PFSK-1 (cell line): ENCODE measurements around the gene DISC1.

Experiments used
- FOXP2 ChIP-seq: optimal IDR thresholded peaks from 2 replicates; pipeline ENCODE3; 2011; ENCODE audit warnings: borderline replicate concordance, control low read depth, inconsistent platforms; ENCODE audit not compliant: insufficient read depth; ENCODE audit errors: extremely low read length, extremely low read depth
- POLR2AphosphoS5 ChIP-seq: IDR thresholded peaks from 2 replicates; pipeline ENCODE4 v1.6.1; 2012; ENCODE audit warnings: low read depth, mild to moderate bottlenecking, control low read depth, low read length, moderate library complexity
- SIN3A ChIP-seq: IDR thresholded peaks from 2 replicates; pipeline ENCODE4 v1.6.1; 2012; ENCODE audit warnings: mild to moderate bottlenecking, low read length, moderate library complexity, borderline replicate concordance; ENCODE audit not compliant: insufficient read depth
- TAF1 ChIP-seq: IDR thresholded peaks from 2 replicates; pipeline ENCODE4 v1.6.1; 2012; ENCODE audit warnings: low read length, control low read depth, borderline replicate concordance; ENCODE audit not compliant: insufficient read depth
- TF ChIP-seq, protein P1 (sequence below), 2 experiments: IDR thresholded peaks; 2 replicates each; pipeline versions ENCODE4 v1.6.1 to v1.8.0; 2011 to 2012; ENCODE audit warnings: low read depth in 2 of 2, low read length in 2 of 2, control low read depth in 1 of 2, inconsistent platforms in 1 of 2, mild to moderate bottlenecking in 1 of 2, moderate library complexity in 1 of 2; ENCODE audit not compliant: insufficient read depth in 1 of 2

The DISC1 gene

DNA sequence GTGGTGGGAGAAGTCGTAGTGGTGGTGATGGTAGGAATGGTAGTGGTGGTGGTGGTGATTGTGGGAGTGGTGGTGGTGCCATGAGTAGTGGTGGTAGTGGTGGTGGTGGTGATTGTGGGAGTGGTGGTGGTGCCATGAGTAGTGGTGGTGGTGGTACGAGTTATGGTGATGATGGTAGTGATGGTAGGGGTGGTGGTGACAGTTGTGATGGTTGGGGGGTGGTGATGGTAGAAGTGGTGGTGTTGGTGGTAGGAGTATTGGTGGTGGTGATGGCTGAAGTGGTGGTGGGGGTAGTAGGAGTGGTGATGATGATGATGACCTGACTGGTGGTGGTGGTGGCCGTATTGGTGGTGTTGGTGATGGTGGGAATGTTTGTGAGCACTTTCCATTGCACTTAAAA lies 107.1 kb downstream of the DISC1 start:
- TF ChIP-seq TAF1 (no peak), FOXP2 (no peak)

DNA sequence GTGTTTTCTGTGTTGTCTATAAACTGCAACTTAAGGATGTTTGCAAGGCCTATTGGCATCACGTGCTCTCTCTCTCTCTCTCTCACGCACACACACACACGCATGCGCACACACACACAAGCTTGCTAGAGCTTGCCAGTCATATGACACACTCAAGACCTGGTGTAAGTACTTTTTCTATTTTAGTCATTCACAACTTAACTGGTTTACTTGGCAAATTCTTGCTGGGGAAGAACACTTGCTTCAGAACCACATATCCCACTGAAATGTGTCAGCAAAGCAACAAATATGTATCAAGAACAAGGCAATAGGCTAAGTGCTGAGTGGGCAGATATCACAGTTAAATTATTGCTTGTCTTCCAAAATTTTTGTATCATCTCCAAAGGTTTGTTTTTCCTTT lies 107.8 kb downstream of the DISC1 start:
- TF ChIP-seq, protein P1, sequence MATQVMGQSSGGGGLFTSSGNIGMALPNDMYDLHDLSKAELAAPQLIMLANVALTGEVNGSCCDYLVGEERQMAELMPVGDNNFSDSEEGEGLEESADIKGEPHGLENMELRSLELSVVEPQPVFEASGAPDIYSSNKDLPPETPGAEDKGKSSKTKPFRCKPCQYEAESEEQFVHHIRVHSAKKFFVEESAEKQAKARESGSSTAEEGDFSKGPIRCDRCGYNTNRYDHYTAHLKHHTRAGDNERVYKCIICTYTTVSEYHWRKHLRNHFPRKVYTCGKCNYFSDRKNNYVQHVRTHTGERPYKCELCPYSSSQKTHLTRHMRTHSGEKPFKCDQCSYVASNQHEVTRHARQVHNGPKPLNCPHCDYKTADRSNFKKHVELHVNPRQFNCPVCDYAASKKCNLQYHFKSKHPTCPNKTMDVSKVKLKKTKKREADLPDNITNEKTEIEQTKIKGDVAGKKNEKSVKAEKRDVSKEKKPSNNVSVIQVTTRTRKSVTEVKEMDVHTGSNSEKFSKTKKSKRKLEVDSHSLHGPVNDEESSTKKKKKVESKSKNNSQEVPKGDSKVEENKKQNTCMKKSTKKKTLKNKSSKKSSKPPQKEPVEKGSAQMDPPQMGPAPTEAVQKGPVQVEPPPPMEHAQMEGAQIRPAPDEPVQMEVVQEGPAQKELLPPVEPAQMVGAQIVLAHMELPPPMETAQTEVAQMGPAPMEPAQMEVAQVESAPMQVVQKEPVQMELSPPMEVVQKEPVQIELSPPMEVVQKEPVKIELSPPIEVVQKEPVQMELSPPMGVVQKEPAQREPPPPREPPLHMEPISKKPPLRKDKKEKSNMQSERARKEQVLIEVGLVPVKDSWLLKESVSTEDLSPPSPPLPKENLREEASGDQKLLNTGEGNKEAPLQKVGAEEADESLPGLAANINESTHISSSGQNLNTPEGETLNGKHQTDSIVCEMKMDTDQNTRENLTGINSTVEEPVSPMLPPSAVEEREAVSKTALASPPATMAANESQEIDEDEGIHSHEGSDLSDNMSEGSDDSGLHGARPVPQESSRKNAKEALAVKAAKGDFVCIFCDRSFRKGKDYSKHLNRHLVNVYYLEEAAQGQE (IDR thresholded peaks at IDR 0.05; ENCODE audit: insufficient read depth in 1 of 2, low read depth in 2 of 2, low read length in 2 of 2) = no peak
- TF ChIP-seq TAF1 (no peak), FOXP2 (no peak), POLR2AphosphoS5 (no peak), SIN3A (no peak)

GRCh38 chr1:231735411-231735810 lies 108.8 kb downstream of the DISC1 start:
- TF ChIP-seq TAF1 = no peak
- TF ChIP-seq, protein P1 (IDR thresholded peaks at IDR 0.05; ENCODE audit: insufficient read depth in 1 of 2, low read depth in 2 of 2, low read length in 2 of 2) = no peak
- no peak for TF ChIP-seq FOXP2
- TF ChIP-seq POLR2AphosphoS5 = no peak
- no peak for TF ChIP-seq SIN3A

DNA sequence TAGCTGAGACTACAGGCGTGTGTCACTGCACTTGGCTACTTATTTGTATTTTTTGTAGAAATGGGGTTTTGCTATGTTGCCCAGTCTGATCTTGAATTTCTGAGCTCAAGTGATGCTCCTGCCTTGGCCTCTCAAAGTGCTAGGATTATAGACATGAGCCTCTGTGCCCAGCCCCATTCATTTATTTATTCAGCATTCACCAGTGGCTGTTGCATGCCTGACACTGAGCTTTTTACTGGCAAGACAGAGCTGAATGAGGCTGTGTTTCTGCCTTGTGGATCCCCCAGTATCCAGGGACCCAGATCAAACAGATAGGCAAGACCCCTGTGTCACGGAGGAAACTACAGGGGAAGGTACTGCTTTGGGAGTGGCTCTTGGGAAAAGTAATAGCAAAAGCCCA lies 109.4 kb downstream of the DISC1 start:
- TF ChIP-seq TAF1 (no peak), FOXP2 (no peak)
- TF ChIP-seq, protein P1 (IDR thresholded peaks at IDR 0.05; ENCODE audit: insufficient read depth in 1 of 2, low read depth in 2 of 2, low read length in 2 of 2) = no peak

DNA sequence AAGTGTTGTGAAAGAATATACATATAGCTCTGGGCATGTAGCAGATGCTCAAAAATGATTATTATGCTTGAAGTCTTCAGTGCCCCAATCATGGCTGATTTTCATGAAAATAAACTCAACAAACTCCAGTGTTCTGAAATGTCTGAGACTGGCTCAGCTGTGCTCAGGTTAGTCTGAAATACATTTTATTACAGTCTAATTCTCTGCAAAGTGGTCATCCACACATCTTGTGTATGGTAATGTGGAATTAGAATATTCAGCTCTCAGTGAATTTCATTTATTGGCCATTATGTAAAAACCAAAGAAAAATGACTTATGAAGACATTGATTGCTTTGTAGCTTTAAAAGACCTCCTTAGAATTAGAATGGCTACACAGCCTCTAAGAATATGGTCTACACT lies 109.9 kb downstream of the DISC1 start:
- TF ChIP-seq TAF1 (no peak), FOXP2 (no peak), SIN3A (no peak), POLR2AphosphoS5 (no peak)
- TF ChIP-seq, protein P1 (IDR thresholded peaks at IDR 0.05; ENCODE audit: insufficient read depth in 1 of 2, low read depth in 2 of 2, low read length in 2 of 2) = no peak
